ENCODE measurements around the gene OPHN1. TPM values are rescaled to one million over a fixed set of nuclear protein-coding genes. Genes with fewer than 3 reads are reported as not detected.

Gene OPHN1
- total and polyA plus RNA-seq, 10 of the 15 experiments (the other 5 are each of a cell fraction or from before 2014, with no cell fraction given): under 0.01 to 0.03 (median 0.03) TPM; not detected in 6

DNA sequence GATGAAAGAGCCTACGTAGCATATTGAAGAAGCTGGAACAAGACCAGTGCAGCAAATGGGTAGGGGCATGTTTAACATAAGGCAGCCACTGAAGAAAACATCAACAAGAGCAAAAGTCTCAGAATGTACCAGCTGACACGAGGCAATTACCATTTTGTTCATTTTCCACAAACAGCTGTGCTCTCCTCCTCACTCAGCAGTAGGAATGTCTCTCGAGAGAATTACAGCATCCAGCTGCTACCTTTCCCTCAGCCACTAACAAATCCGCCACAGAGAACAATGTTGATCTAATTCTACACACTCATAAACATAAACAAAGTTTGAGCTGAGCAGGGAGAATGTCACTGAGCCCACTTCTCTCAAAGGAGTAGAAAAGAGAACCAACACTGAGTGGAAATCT, 68.0 kb downstream of the OPHN1 start:
- H3K27ac ChIP-seq (ENCODE audit: control insufficient read depth, insufficient read depth): no peak overlapping the region
- no peak overlapping the region for H3K9ac ChIP-seq (ENCODE audit: control insufficient read depth, insufficient read depth, low read length)
- DNase-seq (ENCODE audit: low read depth, low spot score): no peak
- no peaks in the 10 kb centered on the region for H3K4me1 ChIP-seq (ENCODE audit: control insufficient read depth, insufficient read depth, low read length)
- H3K9me3 ChIP-seq (replicated peaks; ENCODE audit: control insufficient read depth, insufficient read depth, low read length): no peaks in the 10 kb centered on the region
- CTCF ChIA-PET: no interaction called here
- 4% methylated on average over 3 of the region's 4 CpGs for WGBS (ENCODE audit: insufficient coverage, insufficient replicate concordance, low lambda C conversion rate, missing lambda C conversion rate)
- no TSS peak for BruUV-seq (replicated peaks)
- H2AFZ ChIP-seq (ENCODE audit: control insufficient read depth, low read depth, low read length): no peak overlapping the region
- no peaks in the 10 kb centered on the region for H4K20me1 ChIP-seq (ENCODE audit: control insufficient read depth, insufficient read depth)
- in situ Hi-C loops (cut with MboI): no loop called here
- no peak overlapping the region for H3K4me2 ChIP-seq (ENCODE audit: control insufficient read depth, insufficient read depth)
- FAIRE-seq: no peak
- no peak overlapping the region for H3K4me3 ChIP-seq
- H3K79me2 ChIP-seq (ENCODE audit: control insufficient read depth, insufficient read depth, low read length): no peaks in the 10 kb centered on the region
- intact Hi-C loops (cut with micrococcal nuclease; ENCODE audit: unreplicated experiment): no loop called here
- POLR2A ChIA-PET: no interaction called here
- no peak for ATAC-seq
- SMC1A ChIA-PET (ENCODE audit: uncharacterized antibody, unreplicated experiment): no interaction called here
- H3K36me3 ChIP-seq (ENCODE audit: control insufficient read depth in 2 of 2, insufficient read depth in 2 of 2, low read length in 1 of 2): no peaks in the 10 kb centered on the region
- H3K27me3 ChIP-seq (replicated peaks in 1 of 2; ENCODE audit: control insufficient read depth in 2 of 2, insufficient read depth in 2 of 2, low read length in 1 of 2): no peaks in the 10 kb centered on the region
- RAD21 ChIA-PET (ENCODE audit: unreplicated experiment): no interaction called here
- TF ChIP-seq, protein P1, sequence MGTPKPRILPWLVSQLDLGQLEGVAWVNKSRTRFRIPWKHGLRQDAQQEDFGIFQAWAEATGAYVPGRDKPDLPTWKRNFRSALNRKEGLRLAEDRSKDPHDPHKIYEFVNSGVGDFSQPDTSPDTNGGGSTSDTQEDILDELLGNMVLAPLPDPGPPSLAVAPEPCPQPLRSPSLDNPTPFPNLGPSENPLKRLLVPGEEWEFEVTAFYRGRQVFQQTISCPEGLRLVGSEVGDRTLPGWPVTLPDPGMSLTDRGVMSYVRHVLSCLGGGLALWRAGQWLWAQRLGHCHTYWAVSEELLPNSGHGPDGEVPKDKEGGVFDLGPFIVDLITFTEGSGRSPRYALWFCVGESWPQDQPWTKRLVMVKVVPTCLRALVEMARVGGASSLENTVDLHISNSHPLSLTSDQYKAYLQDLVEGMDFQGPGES (IDR thresholded peaks at IDR 0.05): no peak
- TF ChIP-seq, protein P2, sequence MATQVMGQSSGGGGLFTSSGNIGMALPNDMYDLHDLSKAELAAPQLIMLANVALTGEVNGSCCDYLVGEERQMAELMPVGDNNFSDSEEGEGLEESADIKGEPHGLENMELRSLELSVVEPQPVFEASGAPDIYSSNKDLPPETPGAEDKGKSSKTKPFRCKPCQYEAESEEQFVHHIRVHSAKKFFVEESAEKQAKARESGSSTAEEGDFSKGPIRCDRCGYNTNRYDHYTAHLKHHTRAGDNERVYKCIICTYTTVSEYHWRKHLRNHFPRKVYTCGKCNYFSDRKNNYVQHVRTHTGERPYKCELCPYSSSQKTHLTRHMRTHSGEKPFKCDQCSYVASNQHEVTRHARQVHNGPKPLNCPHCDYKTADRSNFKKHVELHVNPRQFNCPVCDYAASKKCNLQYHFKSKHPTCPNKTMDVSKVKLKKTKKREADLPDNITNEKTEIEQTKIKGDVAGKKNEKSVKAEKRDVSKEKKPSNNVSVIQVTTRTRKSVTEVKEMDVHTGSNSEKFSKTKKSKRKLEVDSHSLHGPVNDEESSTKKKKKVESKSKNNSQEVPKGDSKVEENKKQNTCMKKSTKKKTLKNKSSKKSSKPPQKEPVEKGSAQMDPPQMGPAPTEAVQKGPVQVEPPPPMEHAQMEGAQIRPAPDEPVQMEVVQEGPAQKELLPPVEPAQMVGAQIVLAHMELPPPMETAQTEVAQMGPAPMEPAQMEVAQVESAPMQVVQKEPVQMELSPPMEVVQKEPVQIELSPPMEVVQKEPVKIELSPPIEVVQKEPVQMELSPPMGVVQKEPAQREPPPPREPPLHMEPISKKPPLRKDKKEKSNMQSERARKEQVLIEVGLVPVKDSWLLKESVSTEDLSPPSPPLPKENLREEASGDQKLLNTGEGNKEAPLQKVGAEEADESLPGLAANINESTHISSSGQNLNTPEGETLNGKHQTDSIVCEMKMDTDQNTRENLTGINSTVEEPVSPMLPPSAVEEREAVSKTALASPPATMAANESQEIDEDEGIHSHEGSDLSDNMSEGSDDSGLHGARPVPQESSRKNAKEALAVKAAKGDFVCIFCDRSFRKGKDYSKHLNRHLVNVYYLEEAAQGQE (IDR thresholded peaks at IDR 0.05; ENCODE audit: low read depth, low read length): no peak
- TF ChIP-seq IRF4 (IDR thresholded peaks at IDR 0.05; ENCODE audit: low read depth, low read length) (no peak), WRNIP1 (IDR thresholded peaks at IDR 0.05; ENCODE audit: borderline replicate concordance, low read depth, low read length) (no peak), SP1 (IDR thresholded peaks at IDR 0.05; ENCODE audit: low read depth, low read length) (no peak), YY1 (IDR thresholded peaks at IDR 0.05; ENCODE audit: low read depth, low read length) (no peak), NRF1 (conservative IDR thresholded peaks at IDR 0.05; ENCODE audit: low read depth, low read length) (no peak), NFYA (IDR thresholded peaks at IDR 0.05; ENCODE audit: borderline replicate concordance, low read depth, low read length) (no peak), POLR2AphosphoS5 (IDR thresholded peaks at IDR 0.05; ENCODE audit: low read length) (no peak), SPI1 (IDR thresholded peaks at IDR 0.05; ENCODE audit: borderline replicate concordance, insufficient read depth, low read depth, low read length) (no peak), IKZF2 (IDR thresholded peaks at IDR 0.05) (no peak), DPF2 (IDR thresholded peaks at IDR 0.05) (no peak), CHD2 (IDR thresholded peaks at IDR 0.05; ENCODE audit: borderline replicate concordance, low read depth, low read length) (no peak)
- TF ChIP-seq, protein P3, sequence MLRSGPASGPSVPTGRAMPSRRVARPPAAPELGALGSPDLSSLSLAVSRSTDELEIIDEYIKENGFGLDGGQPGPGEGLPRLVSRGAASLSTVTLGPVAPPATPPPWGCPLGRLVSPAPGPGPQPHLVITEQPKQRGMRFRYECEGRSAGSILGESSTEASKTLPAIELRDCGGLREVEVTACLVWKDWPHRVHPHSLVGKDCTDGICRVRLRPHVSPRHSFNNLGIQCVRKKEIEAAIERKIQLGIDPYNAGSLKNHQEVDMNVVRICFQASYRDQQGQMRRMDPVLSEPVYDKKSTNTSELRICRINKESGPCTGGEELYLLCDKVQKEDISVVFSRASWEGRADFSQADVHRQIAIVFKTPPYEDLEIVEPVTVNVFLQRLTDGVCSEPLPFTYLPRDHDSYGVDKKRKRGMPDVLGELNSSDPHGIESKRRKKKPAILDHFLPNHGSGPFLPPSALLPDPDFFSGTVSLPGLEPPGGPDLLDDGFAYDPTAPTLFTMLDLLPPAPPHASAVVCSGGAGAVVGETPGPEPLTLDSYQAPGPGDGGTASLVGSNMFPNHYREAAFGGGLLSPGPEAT (IDR thresholded peaks at IDR 0.05; ENCODE audit: low read depth): no peak
- TF ChIP-seq, protein P4, sequence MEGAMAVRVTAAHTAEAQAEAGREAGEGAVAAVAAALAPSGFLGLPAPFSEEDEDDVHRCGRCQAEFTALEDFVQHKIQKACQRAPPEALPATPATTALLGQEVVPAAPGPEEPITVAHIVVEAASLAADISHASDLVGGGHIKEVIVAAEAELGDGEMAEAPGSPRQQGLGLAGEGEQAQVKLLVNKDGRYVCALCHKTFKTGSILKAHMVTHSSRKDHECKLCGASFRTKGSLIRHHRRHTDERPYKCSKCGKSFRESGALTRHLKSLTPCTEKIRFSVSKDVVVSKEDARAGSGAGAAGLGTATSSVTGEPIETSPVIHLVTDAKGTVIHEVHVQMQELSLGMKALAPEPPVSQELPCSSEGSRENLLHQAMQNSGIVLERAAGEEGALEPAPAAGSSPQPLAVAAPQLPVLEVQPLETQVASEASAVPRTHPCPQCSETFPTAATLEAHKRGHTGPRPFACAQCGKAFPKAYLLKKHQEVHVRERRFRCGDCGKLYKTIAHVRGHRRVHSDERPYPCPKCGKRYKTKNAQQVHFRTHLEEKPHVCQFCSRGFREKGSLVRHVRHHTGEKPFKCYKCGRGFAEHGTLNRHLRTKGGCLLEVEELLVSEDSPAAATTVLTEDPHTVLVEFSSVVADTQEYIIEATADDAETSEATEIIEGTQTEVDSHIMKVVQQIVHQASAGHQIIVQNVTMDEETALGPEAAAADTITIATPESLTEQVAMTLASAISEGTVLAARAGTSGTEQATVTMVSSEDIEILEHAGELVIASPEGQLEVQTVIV (IDR thresholded peaks at IDR 0.05; ENCODE audit: borderline replicate concordance, partially characterized antibody): no peak
- TF ChIP-seq, protein P5, sequence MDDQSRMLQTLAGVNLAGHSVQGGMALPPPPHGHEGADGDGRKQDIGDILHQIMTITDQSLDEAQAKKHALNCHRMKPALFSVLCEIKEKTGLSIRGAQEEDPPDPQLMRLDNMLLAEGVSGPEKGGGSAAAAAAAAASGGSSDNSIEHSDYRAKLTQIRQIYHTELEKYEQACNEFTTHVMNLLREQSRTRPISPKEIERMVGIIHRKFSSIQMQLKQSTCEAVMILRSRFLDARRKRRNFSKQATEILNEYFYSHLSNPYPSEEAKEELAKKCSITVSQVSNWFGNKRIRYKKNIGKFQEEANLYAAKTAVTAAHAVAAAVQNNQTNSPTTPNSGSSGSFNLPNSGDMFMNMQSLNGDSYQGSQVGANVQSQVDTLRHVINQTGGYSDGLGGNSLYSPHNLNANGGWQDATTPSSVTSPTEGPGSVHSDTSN (IDR thresholded peaks at IDR 0.05; ENCODE audit: insufficient replicate concordance, low read depth, low read length): no peak
